ENCODE results near the gene LANCL1.

GRCh38 chr2:210476194-210477128 lies at the start of gene LANCL1:
- TF ChIP-seq CTCF (IDR thresholded peaks at IDR 0.05; ENCODE audit: poor library complexity) = no peak
- no peak for TF ChIP-seq EZH2phosphoT487 (IDR thresholded peaks at IDR 0.05; ENCODE audit: low read depth, severe bottlenecking, unreplicated experiment)
- TF ChIP-seq EZH2 (IDR thresholded peaks at IDR 0.05; ENCODE audit: borderline replicate concordance) = no peak
